Panc1 (cell line): ENCODE measurements around the gene CA5A. TPM values are rescaled to one million over a fixed set of nuclear protein-coding genes. Genes with fewer than 3 reads are reported as not detected.

Source experiments
- ATAC-seq: fragments of 200-7000 bp; cut with Tn5 transposase; 2 replicates; pipeline ENCODE4 v1.9.1; 2020; ENCODE audit warnings: mild to moderate bottlenecking, moderate library complexity
- BruUV-seq: library from RNA; stranded (reverse); fragments of 400-500 nt; replicated peaks from 2 replicates; lab custom pipeline; 2021; lab: Mats Ljungman, UMichigan
- CTCF ChIA-PET: fragments of 300-600 bp; sonication (Branson Sonifier 250); formaldehyde crosslinking; loops from one replicate; lab custom pipeline; 2022; ENCODE audit warnings: antibody characterized with exemption; lab: Charles Lee
- POLR2A ChIA-PET: fragments of 300-600 bp; sonication (Branson Sonifier 250); formaldehyde crosslinking; loops from one replicate; lab custom pipeline; 2022; ENCODE audit warnings: antibody characterized with exemption; lab: Charles Lee
- DNase-seq: peaks from one replicate; pipeline ENCODE4 v3.0.0-alpha.2; 2010; ENCODE audit warnings: low read depth, low spot score
- H3K27ac ChIP-seq: 2 replicates; pipeline ENCODE4 v1.5.1; 2011; ENCODE audit warnings: mild to moderate bottlenecking, low read length, inconsistent platforms
- H3K27me3 ChIP-seq: fragments of 200-500 bp; sonication (Bioruptor generic); 2 replicates; pipeline ENCODE4 v1.6.0; 2014; ENCODE audit warnings: low read length, inconsistent platforms; ENCODE audit not compliant: control insufficient read depth, insufficient read depth
- H3K36me3 ChIP-seq: fragments of 200-500 bp; sonication (Bioruptor generic); 2 replicates; pipeline ENCODE4 v1.5.1; 2014; ENCODE audit warnings: inconsistent platforms, mild to moderate bottlenecking, low read length, moderate library complexity; ENCODE audit not compliant: control insufficient read depth, insufficient read depth
- H3K4me1 ChIP-seq: 2 replicates; pipeline ENCODE4 v1.5.1; 2011; ENCODE audit warnings: inconsistent platforms, mild to moderate bottlenecking, low read length, moderate library complexity; ENCODE audit not compliant: control insufficient read depth, insufficient read depth
- H3K4me3 ChIP-seq, 2 experiments: 2 replicates each; pipeline ENCODE4 v1.5.1; 2011 to 2012; ENCODE audit warnings: low read depth in 2 of 2, low read length in 2 of 2, mild to moderate bottlenecking in 2 of 2, inconsistent platforms in 1 of 2, moderate library complexity in 1 of 2
- H3K9me3 ChIP-seq: fragments of 200-500 bp; sonication (Bioruptor generic); 2 replicates; pipeline ENCODE4 v1.5.1; 2014; ENCODE audit warnings: low read depth, mild to moderate bottlenecking, inconsistent platforms, low read length, moderate library complexity; ENCODE audit not compliant: control insufficient read depth, insufficient read depth
- CTCF ChIP-seq: fragments of 450-650 bp; IDR thresholded peaks from 2 replicates; pipeline ENCODE4 v1.5.1; 2017; ENCODE audit warnings: mild to moderate bottlenecking
- POLR2AphosphoS5 ChIP-seq: IDR thresholded peaks from 2 replicates; pipeline ENCODE4 v1.6.1; 2012; ENCODE audit warnings: mild to moderate bottlenecking, low read depth, low read length, moderate library complexity
- REST ChIP-seq, 2 experiments: IDR thresholded peaks; 2 replicates each; pipeline ENCODE4 v1.6.1; 2011 to 2012; ENCODE audit warnings: low read depth in 2 of 2, control low read depth in 1 of 2, low read length in 1 of 2, mild to moderate bottlenecking in 1 of 2, moderate library complexity in 1 of 2; ENCODE audit not compliant: insufficient read depth in 1 of 2
- SIN3A ChIP-seq: IDR thresholded peaks from 2 replicates; pipeline ENCODE4 v1.6.1; 2012; ENCODE audit warnings: low read depth, mild to moderate bottlenecking, low read length, moderate library complexity, borderline replicate concordance; ENCODE audit not compliant: insufficient read depth
- TCF7L2 ChIP-seq: IDR thresholded peaks from 2 replicates; pipeline ENCODE4 v1.6.1; 2011; ENCODE audit warnings: mild to moderate bottlenecking, low read depth, low read length, inconsistent platforms
- in situ Hi-C: cut with HindIII; loops from 2 replicates; pipeline ENCODE4 v1.10.0; 2016; ENCODE audit warnings: low sequenced_read_pairs, low pct_unique_long_range_greater_than_20kb
- intact Hi-C: fragments of 100-400 bp; cut with micrococcal nuclease; formaldehyde crosslinking; loops from one replicate; pipeline ENCODE4 v1.10.0; 2022; ENCODE audit not compliant: unreplicated experiment
- total RNA-seq: library from RNA; stranded (reverse); gene quantifications from one replicate; pipeline ENCODE4 v1.2.1, GENCODE V29; 2021; ENCODE audit not compliant: unreplicated experiment

CA5A gene
- total RNA-seq, 1 experiment from 2014 or later: not detected

GRCh38 chr16:87878704-87879103 lies 57.6 kb downstream of the CA5A start:
- intact Hi-C loops: no loop called here
- BruUV-seq: no TSS peak
- CTCF ChIA-PET: no interaction called here

GRCh38 chr16:87877942-87878507 lies 58.3 kb downstream of the CA5A start:
- ATAC-seq (peak; percentile 58; the same call in 1 of the 2 replicates), DNase-seq (no peak)
- no peaks in the 10 kb centered on the region; the same call in 1 of the 2 replicates for H3K4me1 ChIP-seq
- TF ChIP-seq CTCF (peak; percentile 57), POLR2AphosphoS5 (no peak)
- ChIA-PET POLR2A (no interaction called here), CTCF (no interaction called here)
- in situ Hi-C loops: no loop called here
- H3K27ac ChIP-seq: no peak overlapping the region
- H3K4me3 ChIP-seq: no peak overlapping the region
- no peaks in the 10 kb centered on the region for H3K36me3 ChIP-seq
- no TSS peak for BruUV-seq
- H3K27me3 ChIP-seq: no peaks in the 10 kb centered on the region
- H3K9me3 ChIP-seq: no peaks in the 10 kb centered on the region
- intact Hi-C loops: no loop called here

More at GRCh38 chr16:87878704-87879103, 57.6 kb downstream of the CA5A start:
- Histone ChIP-seq H3K27ac (no peak overlapping the region), H3K9me3 (no peaks in the 10 kb centered on the region), H3K36me3 (no peaks in the 10 kb centered on the region), H3K4me3 (no peak overlapping the region), H3K4me1 (no peaks in the 10 kb centered on the region; the same call in 1 of the 2 replicates), H3K27me3 (no peaks in the 10 kb centered on the region)
- ATAC-seq (no peak), DNase-seq (no peak)
- POLR2A ChIA-PET: no interaction called here
- no peak for TF ChIP-seq TCF7L2
- TF ChIP-seq REST (IDR thresholded peaks at IDR 0.05; ENCODE audit: insufficient read depth in 1 of 2, low read depth in 2 of 2, low read length in 1 of 2): no peak
- TF ChIP-seq SIN3A: no peak
- TF ChIP-seq POLR2AphosphoS5: no peak
- no peak for TF ChIP-seq CTCF
- in situ Hi-C loops: no loop called here
